Uterus (tissue), 2 donors: ENCODE data around the gene GABRB1.

Experiments used
- CTCF ChIP-seq, 4 experiments: fragments of 200-600 bp in 2 of 4; fragments of 450-650 bp in 2 of 4; sonication (generic) in 2 of 4; IDR thresholded peaks; one replicate each; pipeline ENCODE4 v1.5.1; 2016 to 2019; ENCODE audit warnings: antibody characterized with exemption in 4 of 4, mild to moderate bottlenecking in 2 of 4, moderate library complexity in 1 of 4
- POLR2A ChIP-seq, 2 donors: fragments of 450-650 bp; IDR thresholded peaks; one replicate each; pipeline ENCODE4 v1.6.1; 2016; ENCODE audit warnings: antibody characterized with exemption in 2 of 2, mild to moderate bottlenecking in 1 of 2, moderate library complexity in 1 of 2

GRCh38 chr4:47340914-47341313 lies 309.5 kb downstream of the GABRB1 start:
- TF ChIP-seq POLR2A (IDR thresholded peaks at IDR 0.05) (no peak), CTCF (IDR thresholded peaks at IDR 0.05) (no peak)
